Measurements from ENCODE around the gene RPS10. TPM values are rescaled to one million over a fixed set of nuclear protein-coding genes. Genes with fewer than 3 reads are reported as not detected.
"Not testable (repeated sequence)": the region's sequence is repeated elsewhere in the genome, so short reads cannot be mapped to it uniquely, and the experiment has no call there.

The RPS10 gene
- polyA plus RNA-seq, 3 donors from 2014 or later: 683 to 2,037 (median 891) TPM

GRCh38 chr6:34383656-34384320, 42.1 kb downstream of the RPS10 start:
- Mint-ChIP-seq H3K4me1 (peaks cover 9 to 24% of the 10 kb centered on the region in 2 donors), H3K27ac (peak overlapping the region in 1 of 6 donors; percentile 0), H3K27me3 (ENCODE audit: low read depth in 3 of 3) (peaks cover 0 to 2% (median 0%) of the 10 kb centered on the region in 3 donors), H3K36me3 (peaks cover 0 to 3% (median 0%) of the 10 kb centered on the region in 3 donors), H3K4me3 (no peak overlapping the region), H3K9me3 (no peaks in the 10 kb centered on the region)
- no peak for DNase-seq

- H3K4me3 Mint-ChIP-seq: no peak overlapping the region
- H3K4me1 Mint-ChIP-seq: peaks cover 12 to 24% of the 10 kb centered on the region in 2 donors
- DNase-seq: no peak
- no peaks in the 10 kb centered on the region for H3K9me3 Mint-ChIP-seq
- H3K27me3 Mint-ChIP-seq (ENCODE audit: low read depth in 3 of 3): peaks cover 0 to 2% (median 0%) of the 10 kb centered on the region in 3 donors
- peak overlapping the region in 1 of 6 donors; percentile 0 for H3K27ac Mint-ChIP-seq
- H3K36me3 Mint-ChIP-seq: peaks cover 0 to 3% (median 0%) of the 10 kb centered on the region in 3 donors
These were observed 42.7 kb downstream of the RPS10 start for GRCh38 chr6:34383161-34383631.

GRCh38 chr6:34381081-34381480, 44.8 kb downstream of the RPS10 start:
- Mint-ChIP-seq H3K4me3 (no peak overlapping the region), H3K27ac (peak overlapping the region in 1 of 6 donors; percentile 31), H3K36me3 (peaks cover 0 to 3% (median 0%) of the 10 kb centered on the region in 3 donors), H3K27me3 (ENCODE audit: low read depth in 3 of 3) (peaks cover 0 to 2% (median 0%) of the 10 kb centered on the region in 3 donors), H3K9me3 (no peaks in the 10 kb centered on the region), H3K4me1 (peaks cover 9 to 19% of the 10 kb centered on the region in 2 donors)
- DNase-seq: no peak

GRCh38 chr6:34378470-34378869, 47.4 kb downstream of the RPS10 start:
- DNase-seq: no peak
- Mint-ChIP-seq H3K9me3 (no peaks in the 10 kb centered on the region), H3K27ac (no peak overlapping the region), H3K4me3 (no peak overlapping the region), H3K36me3 (peaks cover 0 to under 1% (median 0%) of the 10 kb centered on the region in 3 donors), H3K27me3 (ENCODE audit: low read depth in 3 of 3) (peaks cover 0 to 2% (median 0%) of the 10 kb centered on the region in 3 donors), H3K4me1 (peaks cover 5 to 15% of the 10 kb centered on the region in 2 donors)

- Mint-ChIP-seq H3K9me3 (no peaks in the 10 kb centered on the region), H3K27me3 (ENCODE audit: low read depth in 3 of 3) (peaks cover 0 to 2% (median 0%) of the 10 kb centered on the region in 3 donors), H3K27ac (no peak overlapping the region), H3K4me1 (peaks cover 5 to 11% of the 10 kb centered on the region in 2 donors), H3K36me3 (no peaks in the 10 kb centered on the region), H3K4me3 (no peak overlapping the region)
- no peak for DNase-seq
These were observed 47.9 kb downstream of the RPS10 start for GRCh38 chr6:34377984-34378383.

- not testable (repeated sequence) for H3K36me3 Mint-ChIP-seq; H3K27me3 Mint-ChIP-seq (ENCODE audit: low read depth in 3 of 3); H3K27ac Mint-ChIP-seq; H3K4me3 Mint-ChIP-seq; DNase-seq; H3K9me3 Mint-ChIP-seq
- H3K4me1 Mint-ChIP-seq: peaks cover 5 to 11% of the 10 kb centered on the region in 2 donors
These were observed 48.3 kb downstream of the RPS10 start for GRCh38 chr6:34377571-34377970.

- no peak for DNase-seq
- H3K9me3 Mint-ChIP-seq: no peaks in the 10 kb centered on the region
- H3K27me3 Mint-ChIP-seq (ENCODE audit: low read depth in 3 of 3): peaks cover 0 to 2% (median 0%) of the 10 kb centered on the region in 3 donors
- H3K4me1 Mint-ChIP-seq: peaks cover 4 to 5% of the 10 kb centered on the region in 2 donors
- H3K27ac Mint-ChIP-seq: no peak overlapping the region
- no peaks in the 10 kb centered on the region for H3K36me3 Mint-ChIP-seq
- H3K4me3 Mint-ChIP-seq: no peak overlapping the region
These were observed 50.0 kb downstream of the RPS10 start for GRCh38 chr6:34375833-34376232.

GRCh38 chr6:34374508-34374907, 51.4 kb downstream of the RPS10 start:
- no peak overlapping the region for H3K4me3 Mint-ChIP-seq
- peaks cover 0 to 2% (median 0%) of the 10 kb centered on the region in 3 donors for H3K27me3 Mint-ChIP-seq (ENCODE audit: low read depth in 3 of 3)
- H3K4me1 Mint-ChIP-seq: peaks cover 8 to 10% of the 10 kb centered on the region in 2 donors
- H3K9me3 Mint-ChIP-seq: no peaks in the 10 kb centered on the region
- H3K27ac Mint-ChIP-seq: no peak overlapping the region
- no peaks in the 10 kb centered on the region for H3K36me3 Mint-ChIP-seq
- DNase-seq: no peak

GRCh38 chr6:34374069-34374468, 51.8 kb downstream of the RPS10 start:
- Mint-ChIP-seq H3K4me1 (peaks cover 8 to 15% of the 10 kb centered on the region in 2 donors), H3K36me3 (no peaks in the 10 kb centered on the region), H3K27me3 (ENCODE audit: low read depth in 3 of 3) (peaks cover 0 to 2% (median 0%) of the 10 kb centered on the region in 3 donors), H3K27ac (no peak overlapping the region), H3K4me3 (no peak overlapping the region), H3K9me3 (no peaks in the 10 kb centered on the region)
- DNase-seq: no peak

- Mint-ChIP-seq H3K9me3 (no peaks in the 10 kb centered on the region), H3K4me1 (peaks cover 6 to 17% of the 10 kb centered on the region in 2 donors), H3K36me3 (no peaks in the 10 kb centered on the region), H3K27me3 (ENCODE audit: low read depth in 3 of 3) (peaks cover 0 to 2% (median 0%) of the 10 kb centered on the region in 3 donors), H3K4me3 (no peak overlapping the region), H3K27ac (no peak overlapping the region)
- no peak for DNase-seq
These were observed 52.4 kb downstream of the RPS10 start for GRCh38 chr6:34373511-34373910.

- H3K36me3 Mint-ChIP-seq; H3K27ac Mint-ChIP-seq; H3K4me3 Mint-ChIP-seq; H3K9me3 Mint-ChIP-seq; DNase-seq; H3K27me3 Mint-ChIP-seq (ENCODE audit: low read depth in 3 of 3): not testable (repeated sequence)
- H3K4me1 Mint-ChIP-seq: peaks cover 9 to 28% of the 10 kb centered on the region in 2 donors
These were observed 54.0 kb downstream of the RPS10 start for GRCh38 chr6:34371865-34372264.

GRCh38 chr6:34370361-34370760, 55.5 kb downstream of the RPS10 start:
- Mint-ChIP-seq H3K27ac (peak overlapping the region in 2 of 6 donors; percentile 58 to 63), H3K4me3 (no peak overlapping the region)

GRCh38 chr6:34369385-34369784, 56.5 kb downstream of the RPS10 start:
- Mint-ChIP-seq H3K27me3 (ENCODE audit: low read depth in 3 of 3) (peaks cover 0 to 2% (median 0%) of the 10 kb centered on the region in 3 donors), H3K4me1 (peaks cover 14 to 30% of the 10 kb centered on the region in 2 donors)

More at GRCh38 chr6:34370361-34370760, 55.5 kb downstream of the RPS10 start:
- Mint-ChIP-seq H3K27me3 (ENCODE audit: low read depth in 3 of 3) (peaks cover 0 to 2% (median 0%) of the 10 kb centered on the region in 3 donors), H3K9me3 (no peaks in the 10 kb centered on the region), H3K4me1 (peaks cover 12 to 28% of the 10 kb centered on the region in 2 donors), H3K36me3 (no peaks in the 10 kb centered on the region)
- DNase-seq: no peak

More at GRCh38 chr6:34369385-34369784, 56.5 kb downstream of the RPS10 start:
- no peak overlapping the region for H3K27ac Mint-ChIP-seq
- no peaks in the 10 kb centered on the region for H3K9me3 Mint-ChIP-seq
- no peak overlapping the region for H3K4me3 Mint-ChIP-seq
- no peak for DNase-seq
- H3K36me3 Mint-ChIP-seq: no peaks in the 10 kb centered on the region
